H1 (cell line): ENCODE measurements around the gene STX10. TPM values are rescaled to one million over a fixed set of nuclear protein-coding genes. Genes with fewer than 3 reads are reported as not detected.
A peak's percentile ranks its signal among the peaks of the same experiment; 100 is the strongest.

Source experiments
- CTCF ChIA-PET: fragments of 300-600 bp; sonication (Branson Sonifier 250); formaldehyde crosslinking; loops from one replicate; lab custom pipeline; 2021; ENCODE audit not compliant: partially characterized antibody; lab: Charles Lee
- POLR2A ChIA-PET: fragments of 300-600 bp; sonication (Branson Sonifier 250); formaldehyde crosslinking; loops from one replicate; lab custom pipeline; 2021; ENCODE audit warnings: inconsistent platforms; ENCODE audit not compliant: partially characterized antibody; lab: Charles Lee
- DNase-seq, 2 experiments: peaks; one replicate each; pipeline versions ENCODE4 v3.0.0 to v3.0.0-alpha.2; 2010 to 2022; ENCODE audit warnings: low spot score in 2 of 2, low read depth in 1 of 2, mixed read lengths in 1 of 2
- FAIRE-seq: peaks from 2 replicates; lab custom pipeline; 2011; peaks lifted over from hg19 to GRCh38; lab: Jason Lieb, UNC
- H2AFZ ChIP-seq: 2 replicates; pipeline ENCODE4 v1.8.1; 2012; ENCODE audit warnings: low read length, inconsistent platforms
- H2AK5ac ChIP-seq: 2 replicates; pipeline ENCODE4 v1.6.1; 2013; ENCODE audit warnings: low read depth, low read length
- H2BK120ac ChIP-seq: replicated peaks from 2 replicates; pipeline ENCODE3; 2013; ENCODE audit warnings: low read depth, low read length, inconsistent platforms
- H2BK12ac ChIP-seq: 2 replicates; pipeline ENCODE4 v1.6.1; 2013; ENCODE audit warnings: low read depth, low read length
- H2BK15ac ChIP-seq: 2 replicates; pipeline ENCODE4 v1.6.1; 2013; ENCODE audit warnings: low read length
- H2BK20ac ChIP-seq: 2 replicates; pipeline ENCODE4 v1.6.1; 2013; ENCODE audit warnings: low read length
- H2BK5ac ChIP-seq: 2 replicates; pipeline ENCODE4 v1.6.1; 2013; ENCODE audit warnings: low read depth, low read length
- H3K14ac ChIP-seq: 2 replicates; pipeline ENCODE4 v1.6.1; 2013; ENCODE audit warnings: inconsistent platforms; ENCODE audit not compliant: insufficient read length
- H3K18ac ChIP-seq: 2 replicates; pipeline ENCODE4 v1.6.1; 2013; ENCODE audit warnings: low read length; ENCODE audit errors: extremely low read depth
- H3K23ac ChIP-seq: 2 replicates; pipeline ENCODE4 v1.6.1; 2013; ENCODE audit warnings: inconsistent platforms; ENCODE audit not compliant: insufficient read length
- H3K23me2 ChIP-seq: 2 replicates; pipeline ENCODE4 v1.6.1; 2013; ENCODE audit warnings: low read depth, low read length
- H3K27ac ChIP-seq: 2 replicates; pipeline ENCODE4 v1.6.1; 2011; ENCODE audit warnings: low read depth, low read length, inconsistent platforms
- H3K27me3 ChIP-seq, 4 experiments: replicated peaks in 1 of 4; 1 replicate in 1 of 4; 2 replicates in 3 of 4; pipeline versions ENCODE4 v1.6.1 to v1.8.1; 2011 to 2013; ENCODE audit warnings: low read length in 3 of 4, mild to moderate bottlenecking in 3 of 4, inconsistent platforms in 2 of 4, mixed read lengths in 2 of 4, moderate library complexity in 1 of 4; ENCODE audit not compliant: control insufficient read depth in 3 of 4, insufficient read depth in 3 of 4; ENCODE audit errors: extremely low read depth in 1 of 4
- H3K36me3 ChIP-seq, 4 experiments: 2 replicates each; pipeline versions ENCODE4 v1.6.1 to v1.8.1; 2011 to 2013; ENCODE audit warnings: mild to moderate bottlenecking in 4 of 4, low read length in 3 of 4, moderate library complexity in 2 of 4, control low read depth in 1 of 4, inconsistent platforms in 1 of 4; ENCODE audit not compliant: insufficient read depth in 4 of 4, control insufficient read depth in 2 of 4
- H3K4ac ChIP-seq: replicated peaks from 2 replicates; pipeline ENCODE3; 2013; ENCODE audit warnings: low read length, low read depth, mixed read lengths, inconsistent platforms; ENCODE audit not compliant: insufficient read length
- H3K4me1 ChIP-seq, 4 experiments: replicated peaks in 1 of 4; 1 replicate in 1 of 4; 2 replicates in 3 of 4; pipeline versions ENCODE4 v1.6.1 to v1.8.1; 2011 to 2013; ENCODE audit warnings: low read length in 3 of 4, inconsistent platforms in 2 of 4, mixed read lengths in 1 of 4; ENCODE audit not compliant: insufficient read depth in 4 of 4, control insufficient read depth in 3 of 4
- H3K4me2 ChIP-seq, 2 experiments: 2 replicates each; pipeline versions ENCODE4 v1.6.1 to v1.8.1; 2011 to 2013; ENCODE audit warnings: low read depth in 2 of 2, low read length in 2 of 2, control low read depth in 1 of 2, inconsistent platforms in 1 of 2, mild to moderate bottlenecking in 1 of 2; ENCODE audit not compliant: insufficient read depth in 1 of 2
- H3K4me3 ChIP-seq, 4 experiments: fragments of 200-600, 300-600 bp in 1 of 4; sonication (generic), shearing (Covaris generic), sonication (Bioruptor Twin) in 1 of 4; 2 replicates each; pipeline versions ENCODE4 v1.5.1 to v1.8.1; 2011 to 2016; ENCODE audit warnings: low read length in 4 of 4, low read depth in 3 of 4, control low read depth in 2 of 4, inconsistent platforms in 2 of 4, mild to moderate bottlenecking in 2 of 4, mixed read lengths in 1 of 4, moderate library complexity in 1 of 4; ENCODE audit not compliant: insufficient read depth in 2 of 4; ENCODE audit errors: extremely low read depth in 1 of 4
- H3K56ac ChIP-seq: replicated peaks from 2 replicates; pipeline ENCODE3; 2013; ENCODE audit warnings: low read depth, mild to moderate bottlenecking, mixed read lengths, low read length, inconsistent platforms; ENCODE audit not compliant: insufficient read length
- H3K79me1 ChIP-seq: 2 replicates; pipeline ENCODE4 v1.6.1; 2013; ENCODE audit warnings: low read depth, low read length, control low read depth
- H3K79me2 ChIP-seq, 2 experiments: 2 replicates each; pipeline versions ENCODE4 v1.6.1 to v1.8.1; 2012 to 2013; ENCODE audit warnings: low read length in 2 of 2, mild to moderate bottlenecking in 2 of 2, inconsistent platforms in 1 of 2; ENCODE audit not compliant: insufficient read depth in 2 of 2, control insufficient read depth in 1 of 2
- H3K9ac ChIP-seq, 4 experiments: replicated peaks in 1 of 4; 1 replicate in 1 of 4; 2 replicates in 3 of 4; pipeline versions ENCODE4 v1.6.1 to v1.8.1; 2011 to 2013; ENCODE audit warnings: low read depth in 3 of 4, low read length in 3 of 4, control low read depth in 2 of 4, mild to moderate bottlenecking in 2 of 4, moderate library complexity in 2 of 4, inconsistent platforms in 1 of 4; ENCODE audit errors: extremely low read depth in 1 of 4
- H3K9me3 ChIP-seq, 2 experiments: 2 replicates each; pipeline versions ENCODE4 v1.6.1 to v1.8.1; 2012 to 2013; ENCODE audit warnings: mild to moderate bottlenecking in 2 of 2, moderate library complexity in 2 of 2, control low read depth in 1 of 2, inconsistent platforms in 1 of 2, low read depth in 1 of 2, low read length in 1 of 2, mixed read lengths in 1 of 2; ENCODE audit not compliant: insufficient read depth in 2 of 2
- H4K20me1 ChIP-seq, 2 experiments: replicated peaks in 1 of 2; 2 replicates each; pipeline versions ENCODE3 to v1.8.1; 2011 to 2013; ENCODE audit warnings: inconsistent platforms in 2 of 2, low read length in 2 of 2, mild to moderate bottlenecking in 1 of 2; ENCODE audit not compliant: insufficient read depth in 2 of 2, control insufficient read depth in 1 of 2
- H4K5ac ChIP-seq: 2 replicates; pipeline ENCODE4 v1.6.1; 2013; ENCODE audit warnings: low read length, low read depth, mixed read lengths, inconsistent platforms; ENCODE audit not compliant: insufficient read length
- H4K8ac ChIP-seq: 2 replicates; pipeline ENCODE4 v1.8.0; 2013; ENCODE audit warnings: mild to moderate bottlenecking, moderate library complexity, low read length, inconsistent platforms; ENCODE audit not compliant: insufficient read depth; ENCODE audit errors: extremely low read depth
- H4K91ac ChIP-seq: replicated peaks from 2 replicates; pipeline ENCODE3; 2013; ENCODE audit warnings: low read length, mixed read lengths, inconsistent platforms; ENCODE audit not compliant: insufficient read length
- CHD2 ChIP-seq: IDR thresholded peaks from 2 replicates; pipeline ENCODE4 v1.6.1; 2012; ENCODE audit warnings: low read length, improper control_type of control experiment
- E2F6 ChIP-seq: IDR thresholded peaks from 2 replicates; pipeline ENCODE4 v1.6.1; 2012; ENCODE audit warnings: inconsistent platforms
- GABPA ChIP-seq: IDR thresholded peaks from 2 replicates; pipeline ENCODE4 v1.6.1; 2011; ENCODE audit warnings: mild to moderate bottlenecking, low read length, moderate library complexity, borderline replicate concordance; ENCODE audit not compliant: insufficient read depth
- KDM4A ChIP-seq: IDR thresholded peaks from one replicate; pipeline ENCODE4 v1.7.1; 2012; ENCODE audit warnings: low read depth, mild to moderate bottlenecking, moderate library complexity, low read length, inconsistent platforms; ENCODE audit not compliant: severe bottlenecking
- MAX ChIP-seq: IDR thresholded peaks from 2 replicates; pipeline ENCODE4 v1.6.1; 2012; ENCODE audit warnings: inconsistent platforms
- RAD21 ChIP-seq, 2 experiments: IDR thresholded peaks in 1 of 2; conservative IDR thresholded peaks in 1 of 2; 2 replicates each; pipeline ENCODE4 v1.6.1; 2011; ENCODE audit warnings: low read depth in 2 of 2, low read length in 2 of 2, improper control_type of control experiment in 1 of 2, inconsistent platforms in 1 of 2, mild to moderate bottlenecking in 1 of 2, moderate library complexity in 1 of 2
- USF2 ChIP-seq: IDR thresholded peaks from 2 replicates; pipeline ENCODE4 v1.6.1; 2011; ENCODE audit warnings: low read length, improper control_type of control experiment
- WGBS, 2 experiments: shearing (Covaris generic) in 1 of 2; methylation state at CpG; one replicate each; pipeline versions ENCODE4 v1.1.6 to v1.1.7; 2013 to 2015; ENCODE audit warnings: low lambda C conversion rate in 2 of 2, mixed read lengths in 2 of 2, inconsistent platforms in 1 of 2, low coverage in 1 of 2, missing lambda C conversion rate in 1 of 2; ENCODE audit not compliant: insufficient replicate concordance in 2 of 2, insufficient coverage in 1 of 2, insufficient read length in 1 of 2; ENCODE audit errors: extremely low coverage in 1 of 2, missing lambda C conversion rate in 1 of 2; 5-methylcytosine and 5-hydroxymethylcytosine counted together
- polyA plus RNA-seq, 7 experiments: library from polyadenylated mRNA; depleted of rRNA in 3 of 7; stranded (reverse) in 5 of 7; unstranded in 2 of 7; fragments of >200 nt in 5 of 7; fragments of 200-250 nt in 2 of 7; gene quantifications; 1 replicate in 5 of 7; 2 replicates in 1 of 7; 4 replicates in 1 of 7; pipeline versions ENCODE4 v1.2.1 to v1.2.3, GENCODE V29; 2011 to 2013; ENCODE audit warnings: missing spikeins in 2 of 7, mixed read lengths in 2 of 7
- total RNA-seq: library from RNA; stranded (reverse); fragmentation: NEBNext Ultra II Directional; extraction: Animal tissue kit (Norgen Biotek cat#: 25700); gene quantifications from 2 replicates; pipeline ENCODE4 v1.2.1, GENCODE V29; 2021

The STX10 gene
- total and polyA plus RNA-seq, 2 of the 8 experiments (the other 6 are each of a cell fraction or from before 2014, with no cell fraction given): 53.0 to 80.1 TPM

GRCh38 chr19:13104360-13104847 lies 45.8 kb downstream of the STX10 start:
- H3K14ac ChIP-seq: no peak overlapping the region
- POLR2A ChIA-PET: interaction anchor here (0.9 to 11.6 kb wide), 10 partner anchors 9 to 149 kb away, joined by 3 to 141 read pairs (median 5); partner anchors contain the start of genes IER2, NACC1, STX10 and TRMT1
- FAIRE-seq (no peak), DNase-seq (peak in 1 of 2 experiments; percentile 95)
- H4K8ac ChIP-seq: peak overlapping the region; percentile 57; the same call in 1 of the 2 replicates
- peaks cover 16 to 34% (median 28%) of the 10 kb centered on the region in 4 experiments for H3K27me3 ChIP-seq
- no peak overlapping the region for H3K56ac ChIP-seq
- CTCF ChIA-PET: interaction anchor here (0.6 to 5.0 kb wide), 25 partner anchors 9 to 467 kb away, joined by 3 to 47 read pairs (median 4); no protein-coding TSS in a partner anchor
- H3K23me2 ChIP-seq: peaks cover 6% of the 10 kb centered on the region; the same call in 1 of the 2 replicates
- H3K79me1 ChIP-seq: no peaks in the 10 kb centered on the region
- H2BK5ac ChIP-seq: no peak overlapping the region
- H2BK120ac ChIP-seq: no peak overlapping the region
- no peak overlapping the region for H3K9ac ChIP-seq
- no peak overlapping the region for H2AK5ac ChIP-seq
- no peak overlapping the region for H3K27ac ChIP-seq
- H4K91ac ChIP-seq: no peak overlapping the region
- H3K9me3 ChIP-seq: no peaks in the 10 kb centered on the region
- H3K4me1 ChIP-seq: peaks cover 0 to 23% (median 9%) of the 10 kb centered on the region in 4 experiments; a peak in 5 of 7 replicates
- peaks cover 0 to 12% of the 10 kb centered on the region in 2 experiments for H4K20me1 ChIP-seq
- peak overlapping the region; percentile 5 for H4K5ac ChIP-seq
- no peaks in the 10 kb centered on the region for H3K79me2 ChIP-seq
- H3K4me2 ChIP-seq: no peak overlapping the region
- H2AFZ ChIP-seq: no peak overlapping the region
- no peak overlapping the region for H2BK15ac ChIP-seq
- 47% methylated on average over 22 of the region's 33 CpGs; no CpG with 5 or more reads in 1 of the 2 experiments for WGBS, 2 experiments
- no peak overlapping the region for H3K18ac ChIP-seq
- H3K4ac ChIP-seq: no peak overlapping the region
- H2BK20ac ChIP-seq: no peak overlapping the region
- H3K4me3 ChIP-seq: no peak overlapping the region
- no peak overlapping the region for H3K23ac ChIP-seq
- H3K36me3 ChIP-seq: peaks cover under 1 to 11% (median 10%) of the 10 kb centered on the region in 4 experiments; a peak in 5 of 8 replicates
- H2BK12ac ChIP-seq: no peak overlapping the region
- TF ChIP-seq RAD21 (IDR thresholded peaks at IDR 0.05 in 1 of 2, conservative IDR thresholded peaks at IDR 0.05 in 1 of 2; ENCODE audit: low read depth in 2 of 2, low read length in 2 of 2) (peak; percentile 34 to 58), USF2 (no peak), MAX (peak; percentile 53), KDM4A (no peak), E2F6 (0 out of 2 replicates have a peak, but pooled peaks have one; percentile 24), CHD2 (no peak), GABPA (peak; percentile 33; the same call in 1 of the 2 replicates)
